ENCODE results near the gene VPS51. TPM values are rescaled to one million over a fixed set of nuclear protein-coding genes. Genes with fewer than 3 reads are reported as not detected.
A peak's percentile ranks its signal among the peaks of the same experiment; 100 is the strongest.

Gene VPS51
- total RNA-seq, 1 experiment from 2014 or later: 77.0 TPM

DNA sequence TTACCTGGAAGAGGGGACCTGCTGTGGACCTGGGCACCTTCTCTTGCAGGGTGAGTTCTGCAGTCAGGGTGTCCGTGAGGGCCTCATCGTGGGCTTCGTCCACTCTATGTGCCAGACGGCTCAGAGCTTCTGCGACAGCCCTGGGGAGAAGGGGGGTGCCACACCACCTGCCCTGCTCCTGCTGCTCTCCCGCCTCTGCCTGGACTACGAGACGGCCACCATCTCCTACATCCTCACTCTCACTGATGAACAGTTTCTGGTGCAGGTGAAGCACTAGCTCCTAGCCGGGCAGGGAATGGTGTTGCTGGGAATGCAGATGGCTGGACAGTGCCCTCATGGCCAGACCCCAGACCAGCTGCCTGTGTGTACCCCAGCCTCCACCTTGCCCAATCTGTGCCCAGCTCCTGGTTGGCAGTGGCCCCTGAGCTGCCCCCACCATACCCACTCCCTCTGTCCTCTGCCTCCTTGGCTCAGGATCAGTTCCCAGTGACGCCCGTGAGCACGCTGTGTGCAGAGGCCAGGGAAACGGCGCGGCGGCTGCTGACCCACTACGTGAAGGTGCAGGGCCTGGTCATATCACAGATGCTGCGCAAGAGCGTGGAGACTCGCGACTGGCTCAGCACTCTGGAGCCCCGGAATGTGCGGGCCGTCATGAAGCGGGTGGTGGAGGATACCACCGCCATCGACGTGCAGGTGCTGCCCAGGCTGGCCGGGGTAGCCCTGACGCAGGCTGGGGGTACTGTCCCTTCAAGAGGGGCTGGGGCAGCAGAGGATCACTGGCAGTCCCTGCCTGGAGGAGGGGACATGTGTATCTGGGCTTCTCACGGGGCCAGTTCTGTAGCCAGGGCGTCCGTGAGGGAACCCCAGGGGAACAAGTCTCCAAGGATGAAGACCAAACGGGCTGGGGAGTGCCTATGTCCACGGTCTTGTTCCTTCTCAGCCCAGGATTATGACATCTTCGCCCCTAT is 13.5 kb downstream of the VPS51 start:
- ChIA-PET POLR2A (interaction anchor here (0.9 to 5.8 kb wide), 10 partner anchors 7 to 387 kb away, joined by 3 to 63 read pairs (median 4); partner anchors contain the start of genes CAPN1, FAU, MRPL49 and POLA2), CTCF (interaction anchor here (0.5 to 5.1 kb wide), 20 partner anchors 10 to 1287 kb away, joined by 3 to 94 read pairs (median 3); partner anchors contain the start of genes ARL2, FAU, MRPL49 and POLA2)
- peaks cover 11% of the 10 kb centered on the region for H3K4me1 Mint-ChIP-seq (ENCODE audit: insufficient read depth, unreplicated experiment)
- no peak overlapping the region for H3K4me3 Mint-ChIP-seq (ENCODE audit: unreplicated experiment)
- BruUV-seq (replicated peaks): no TSS peak
- TF ChIP-seq, protein P1, sequence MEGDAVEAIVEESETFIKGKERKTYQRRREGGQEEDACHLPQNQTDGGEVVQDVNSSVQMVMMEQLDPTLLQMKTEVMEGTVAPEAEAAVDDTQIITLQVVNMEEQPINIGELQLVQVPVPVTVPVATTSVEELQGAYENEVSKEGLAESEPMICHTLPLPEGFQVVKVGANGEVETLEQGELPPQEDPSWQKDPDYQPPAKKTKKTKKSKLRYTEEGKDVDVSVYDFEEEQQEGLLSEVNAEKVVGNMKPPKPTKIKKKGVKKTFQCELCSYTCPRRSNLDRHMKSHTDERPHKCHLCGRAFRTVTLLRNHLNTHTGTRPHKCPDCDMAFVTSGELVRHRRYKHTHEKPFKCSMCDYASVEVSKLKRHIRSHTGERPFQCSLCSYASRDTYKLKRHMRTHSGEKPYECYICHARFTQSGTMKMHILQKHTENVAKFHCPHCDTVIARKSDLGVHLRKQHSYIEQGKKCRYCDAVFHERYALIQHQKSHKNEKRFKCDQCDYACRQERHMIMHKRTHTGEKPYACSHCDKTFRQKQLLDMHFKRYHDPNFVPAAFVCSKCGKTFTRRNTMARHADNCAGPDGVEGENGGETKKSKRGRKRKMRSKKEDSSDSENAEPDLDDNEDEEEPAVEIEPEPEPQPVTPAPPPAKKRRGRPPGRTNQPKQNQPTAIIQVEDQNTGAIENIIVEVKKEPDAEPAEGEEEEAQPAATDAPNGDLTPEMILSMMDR (IDR thresholded peaks at IDR 0.05; ENCODE audit: unreplicated experiment): no peak
- no peaks in the 10 kb centered on the region for H3K9me3 Mint-ChIP-seq (ENCODE audit: unreplicated experiment)
- no peak overlapping the region for H3K27ac Mint-ChIP-seq (ENCODE audit: low read depth, unreplicated experiment)
- H3K36me3 Mint-ChIP-seq (ENCODE audit: insufficient read depth, unreplicated experiment): peaks cover 21% of the 10 kb centered on the region
- no peaks in the 10 kb centered on the region for H3K27me3 Mint-ChIP-seq (ENCODE audit: insufficient read depth, unreplicated experiment)
- no peak for DNase-seq (ENCODE audit: unreplicated experiment)
- intact Hi-C loops (cut with micrococcal nuclease): loop anchor here (2.0 to 10.0 kb wide), 2 partner anchors 145 to 195 kb away; partner anchors contain the start of gene ATG2A

DNA sequence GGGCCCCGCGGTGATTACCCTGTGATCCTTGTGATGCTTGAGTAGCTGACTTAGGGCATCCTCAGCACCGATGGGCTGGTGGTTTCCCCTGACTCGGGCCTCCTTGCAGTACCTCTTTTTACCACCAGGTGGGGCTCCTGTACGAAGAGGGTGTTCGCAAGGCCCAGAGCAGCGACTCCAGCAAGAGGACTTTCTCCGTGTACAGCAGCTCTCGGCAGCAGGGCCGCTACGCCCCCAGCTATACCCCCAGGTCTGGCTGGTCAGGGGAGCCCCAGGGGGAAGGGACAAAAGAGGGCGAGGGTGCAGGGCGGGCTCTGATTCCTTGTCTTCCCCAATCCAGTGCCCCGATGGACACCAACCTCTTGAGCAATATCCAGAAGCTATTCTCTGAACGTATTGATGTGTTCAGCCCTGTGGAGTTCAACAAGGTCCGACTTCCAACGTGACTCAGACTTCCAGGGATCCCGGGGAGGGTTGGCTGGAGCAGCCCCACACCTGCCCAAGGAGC is 14.4 kb downstream of the VPS51 start:
- H3K4me1 Mint-ChIP-seq (ENCODE audit: insufficient read depth, unreplicated experiment): peaks cover 11% of the 10 kb centered on the region
- H3K9me3 Mint-ChIP-seq (ENCODE audit: unreplicated experiment): no peaks in the 10 kb centered on the region
- POLR2A ChIA-PET: interaction anchor here (0.6 to 5.8 kb wide), 14 partner anchors 8 to 262 kb away, joined by 3 to 63 read pairs (median 4); partner anchors contain the start of genes CAPN1, FAU, MRPL49 and POLA2
- peak; percentile 87 for DNase-seq (ENCODE audit: unreplicated experiment)
- H3K27me3 Mint-ChIP-seq (ENCODE audit: insufficient read depth, unreplicated experiment): no peaks in the 10 kb centered on the region
- H3K4me3 Mint-ChIP-seq (ENCODE audit: unreplicated experiment): no peak overlapping the region
- H3K36me3 Mint-ChIP-seq (ENCODE audit: insufficient read depth, unreplicated experiment): peaks cover 21% of the 10 kb centered on the region
- no TSS peak for BruUV-seq (replicated peaks)
- CTCF ChIA-PET: interaction anchor here (0.5 to 5.1 kb wide), 20 partner anchors 11 to 678 kb away, joined by 3 to 94 read pairs (median 3); partner anchors contain the start of genes ARL2, FAU, MRPL49 and POLA2
- intact Hi-C loops (cut with micrococcal nuclease): loop anchor here (2.0 to 10.0 kb wide), 2 partner anchors 144 to 196 kb away; partner anchors contain the start of gene ATG2A
- no peak overlapping the region for H3K27ac Mint-ChIP-seq (ENCODE audit: low read depth, unreplicated experiment)
- TF ChIP-seq, protein P1 (IDR thresholded peaks at IDR 0.05; ENCODE audit: unreplicated experiment): peak; percentile 91

DNA sequence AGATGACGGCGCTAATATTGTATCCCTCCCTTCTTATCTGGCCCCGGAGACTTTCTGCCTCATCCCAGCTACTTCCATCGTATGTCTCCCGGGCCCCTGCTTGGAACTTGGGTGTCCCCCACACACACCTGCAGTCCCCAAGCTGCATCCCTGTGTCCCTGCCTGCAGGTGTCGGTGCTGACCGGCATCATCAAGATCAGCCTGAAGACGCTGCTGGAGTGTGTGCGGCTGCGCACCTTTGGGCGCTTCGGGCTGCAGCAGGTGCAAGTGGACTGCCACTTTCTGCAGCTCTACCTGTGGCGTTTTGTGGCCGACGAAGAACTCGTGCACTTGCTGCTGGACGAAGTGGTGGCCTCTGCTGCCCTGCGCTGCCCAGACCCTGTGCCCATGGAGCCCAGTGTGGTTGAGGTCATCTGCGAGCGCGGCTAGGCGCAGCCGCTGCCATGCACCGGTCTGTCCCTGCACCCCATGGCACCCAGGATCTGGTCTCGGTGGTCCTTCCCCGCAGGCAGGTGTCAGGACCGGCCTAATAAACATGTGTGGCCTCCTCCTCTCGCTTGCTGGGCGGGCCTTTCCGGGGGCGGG is 15.2 kb downstream of the VPS51 start:
- Mint-ChIP-seq H3K4me1 (ENCODE audit: insufficient read depth, unreplicated experiment) (peaks cover 11% of the 10 kb centered on the region), H3K4me3 (ENCODE audit: unreplicated experiment) (peak overlapping the region; percentile 93), H3K36me3 (ENCODE audit: insufficient read depth, unreplicated experiment) (peaks cover 26% of the 10 kb centered on the region), H3K9me3 (ENCODE audit: unreplicated experiment) (no peaks in the 10 kb centered on the region), H3K27me3 (ENCODE audit: insufficient read depth, unreplicated experiment) (no peaks in the 10 kb centered on the region), H3K27ac (ENCODE audit: low read depth, unreplicated experiment) (peak overlapping the region; percentile 94)
- ChIA-PET CTCF (interaction anchor here (0.6 to 5.1 kb wide), 20 partner anchors 10 to 860 kb away, joined by 3 to 94 read pairs (median 4); partner anchors contain the start of genes ARL2, FAU, MRPL49 and PLCB3), POLR2A (interaction anchor here (0.5 to 5.8 kb wide), 18 partner anchors 9 to 293 kb away, joined by 3 to 63 read pairs (median 4); partner anchors contain the start of genes CAPN1, FAU, MRPL49 and SAC3D1)
- no TSS peak for BruUV-seq (replicated peaks)
- TF ChIP-seq, protein P1 (IDR thresholded peaks at IDR 0.05; ENCODE audit: unreplicated experiment): no peak
- DNase-seq (ENCODE audit: unreplicated experiment): no peak
- intact Hi-C loops (cut with micrococcal nuclease): loop anchor here (2.0 to 10.0 kb wide), 2 partner anchors 144 to 196 kb away; partner anchors contain the start of gene ATG2A

All from MCF 10A (cell line).